NCI-H526 treated with DMSO at 0.1 percent for 48 hours (cell line): ENCODE results near the gene SNX10.

ENCODE experiments used
- DNase-seq: peaks from one replicate; lab custom pipeline; 2025; lab: John Stamatoyannopoulos, UW

The SNX10 gene

GRCh38 chr7:26337232-26337865 lies 45.7 kb downstream of the SNX10 start:
- DNase-seq: no peak

DNA sequence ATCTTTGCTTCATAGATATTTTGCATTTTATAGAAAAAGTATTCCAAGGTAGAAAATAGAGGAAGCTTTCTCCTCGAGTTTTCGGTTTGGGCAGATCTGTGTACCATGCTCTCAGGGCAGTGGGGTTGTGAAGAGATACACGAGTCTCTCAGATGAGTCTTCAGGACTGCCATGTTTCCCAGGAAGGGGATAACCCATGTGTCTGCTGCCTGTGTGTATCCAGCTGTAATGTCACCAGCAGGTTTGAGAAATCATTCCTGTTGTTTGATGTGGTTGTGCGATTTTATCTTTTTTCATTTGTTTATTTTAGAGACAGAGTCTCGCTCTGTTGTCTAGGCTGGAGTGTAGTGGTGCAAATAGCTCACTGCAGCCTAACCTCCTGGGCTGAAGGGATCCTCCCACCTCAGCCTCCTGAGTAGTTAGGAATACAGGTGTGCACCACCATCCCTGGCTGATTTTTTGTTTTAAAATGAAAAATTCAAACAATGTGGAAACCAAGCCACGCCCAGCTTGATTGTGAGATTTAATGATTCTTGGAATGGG lies 48.9 kb downstream of the SNX10 start:
- DNase-seq: no peak

GRCh38 chr7:26343320-26343832 lies 51.7 kb downstream of the SNX10 start:
- DNase-seq: no peak

GRCh38 chr7:26343837-26344236 lies 52.2 kb downstream of the SNX10 start:
- DNase-seq: no peak

- DNase-seq: no peak
Observed at GRCh38 chr7:26345202-26345601, 53.5 kb downstream of the SNX10 start.

GRCh38 chr7:26345837-26346236 lies 54.2 kb downstream of the SNX10 start:
- DNase-seq: no peak

DNA sequence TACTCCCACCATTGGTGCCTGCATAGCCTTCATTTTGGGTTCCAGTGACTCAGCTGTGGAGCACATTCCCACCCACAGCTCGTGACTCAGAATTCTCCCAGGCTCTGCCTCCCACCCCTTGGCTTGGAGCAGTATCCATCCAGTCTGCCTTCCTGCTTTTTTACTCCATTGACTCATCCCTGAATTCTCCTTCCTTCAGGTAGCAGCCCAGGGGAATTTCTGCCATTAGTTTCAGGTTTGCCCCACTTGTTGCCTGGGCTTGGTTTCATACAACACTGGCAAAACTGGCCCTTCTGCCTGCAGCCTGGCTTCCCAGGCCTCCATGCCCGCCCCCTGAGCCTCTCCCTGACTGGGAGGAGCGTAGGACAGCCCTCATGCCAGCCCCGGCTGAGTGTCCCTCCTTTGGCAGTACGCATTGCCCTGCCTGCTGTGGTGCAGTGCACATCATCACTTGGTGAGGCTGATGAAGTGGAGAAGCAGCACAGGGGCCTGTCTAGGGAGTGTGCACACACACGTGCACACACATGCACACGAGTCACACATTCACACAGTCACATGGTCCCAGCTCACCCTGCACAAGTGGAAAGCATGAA lies 55.0 kb downstream of the SNX10 start:
- DNase-seq: no peak

GRCh38 chr7:26348234-26348851 lies 56.7 kb downstream of the SNX10 start:
- DNase-seq: peak; percentile 14

GRCh38 chr7:26349005-26349915 lies 57.6 kb downstream of the SNX10 start:
- peak; percentile 98 for DNase-seq

- no peak for DNase-seq
Observed at GRCh38 chr7:26351171-26351570, 59.5 kb downstream of the SNX10 start.

GRCh38 chr7:26356229-26356628 lies 64.6 kb downstream of the SNX10 start:
- no peak for DNase-seq

DNA sequence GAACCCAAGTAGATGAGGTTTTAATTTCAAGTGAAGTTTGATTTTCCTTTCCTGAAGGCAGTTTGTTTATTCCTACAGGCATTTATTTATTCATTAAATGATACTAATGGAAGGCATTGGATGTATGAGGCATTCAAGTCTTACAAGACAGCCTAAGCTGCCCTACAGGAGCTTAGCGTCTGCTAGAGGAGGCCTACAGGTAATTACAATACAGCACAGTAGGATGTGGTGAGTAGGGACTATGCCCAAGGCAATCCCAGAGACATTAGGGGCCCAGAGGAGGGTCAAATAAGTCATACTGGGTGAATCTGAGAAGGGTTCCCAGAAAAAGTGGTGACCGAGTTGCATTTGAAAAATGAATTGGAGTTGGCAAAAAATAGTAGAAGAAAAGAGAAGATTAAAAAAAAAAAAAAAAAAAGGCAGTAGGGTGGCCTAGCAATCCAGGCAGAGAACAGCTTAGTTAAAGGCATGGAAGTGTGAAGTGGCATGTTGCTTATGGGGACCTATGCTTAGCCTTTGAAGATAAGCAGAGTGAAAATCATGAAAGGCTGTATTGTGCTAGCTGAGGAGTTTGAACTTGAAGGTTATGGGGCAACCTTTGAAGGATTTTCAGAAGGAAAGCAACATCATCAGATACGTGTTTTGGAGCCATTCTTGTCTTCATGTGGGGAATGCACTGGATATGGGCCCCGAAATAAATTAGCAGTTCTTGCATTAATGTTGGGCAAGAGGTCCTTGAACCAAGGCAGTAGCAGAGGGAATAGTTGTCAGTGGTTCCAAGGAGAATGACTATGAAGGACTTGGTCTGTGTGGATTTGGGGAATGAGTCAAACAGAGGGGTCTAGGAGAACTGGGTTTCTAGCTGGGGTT lies 65.5 kb downstream of the SNX10 start:
- no peak for DNase-seq

DNA sequence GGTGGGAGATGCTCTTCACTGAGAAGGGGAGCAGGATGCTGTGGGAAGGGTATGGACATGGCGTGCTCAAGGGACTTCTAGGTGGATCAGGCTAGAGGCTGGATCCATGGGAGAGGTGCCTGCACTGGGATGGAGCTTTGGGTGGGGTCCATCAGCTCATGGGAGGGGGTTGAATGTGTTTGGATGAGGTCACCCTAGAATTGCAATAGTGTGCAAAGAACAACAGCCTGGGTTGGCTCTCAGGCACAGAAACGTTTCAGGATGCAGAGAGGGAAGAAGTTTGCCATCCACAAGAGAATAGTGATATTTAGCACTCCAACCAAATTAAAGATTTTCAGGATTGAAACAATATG lies 66.1 kb downstream of the SNX10 start:
- no peak for DNase-seq

DNA sequence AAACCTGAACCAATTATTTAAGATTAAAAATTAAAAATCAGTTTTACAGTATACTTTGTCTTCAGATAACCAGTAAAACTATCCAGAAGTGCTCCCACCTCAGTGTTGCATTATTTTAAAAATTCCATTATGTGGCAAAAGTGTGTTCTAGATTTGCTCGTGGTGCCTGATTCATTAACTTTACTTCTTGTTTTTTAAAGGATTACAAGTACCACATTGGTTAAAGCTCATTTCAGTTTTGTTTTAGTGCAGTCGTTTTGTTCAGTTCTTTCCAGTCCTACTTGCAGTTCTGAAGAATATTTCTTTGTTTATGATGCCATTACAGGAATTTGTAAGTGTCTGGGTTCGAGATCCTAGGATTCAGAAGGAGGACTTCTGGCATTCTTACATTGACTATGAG lies 69.0 kb downstream of the SNX10 start:
- DNase-seq: no peak

GRCh38 chr7:26361637-26362036 lies 70.0 kb downstream of the SNX10 start:
- DNase-seq: peak; percentile 3

- no peak for DNase-seq
Observed at GRCh38 chr7:26363465-26363864, 71.8 kb downstream of the SNX10 start.

- peak; percentile 87 for DNase-seq
Observed at GRCh38 chr7:26365077-26365900, 73.6 kb downstream of the SNX10 start.

GRCh38 chr7:26365901-26366275 lies 74.2 kb downstream of the SNX10 start:
- DNase-seq: no peak

GRCh38 chr7:26367219-26367711 lies 75.6 kb downstream of the SNX10 start:
- no peak for DNase-seq

GRCh38 chr7:26368542-26368941 lies 76.9 kb downstream of the SNX10 start:
- DNase-seq: peak; percentile 12
